ENCODE data around the gene DHX57.

Gene DHX57

GRCh38 chr2:38808677-38809076 is 67.1 kb downstream of the DHX57 start:
- TF ChIP-seq SPI1 (IDR thresholded peaks at IDR 0.05; ENCODE audit: borderline replicate concordance, low read depth) = no peak
- no peak for TF ChIP-seq GABPA (IDR thresholded peaks at IDR 0.05; ENCODE audit: low read depth)
- no peak for TF ChIP-seq POLR2AphosphoS5 (IDR thresholded peaks at IDR 0.05; ENCODE audit: low read depth)
- no peak for TF ChIP-seq REST (IDR thresholded peaks at IDR 0.05; ENCODE audit: insufficient replicate concordance, low read depth)
- TF ChIP-seq CTCF (IDR thresholded peaks at IDR 0.05; ENCODE audit: insufficient read depth, low read length) = no peak
- H3K27ac ChIP-seq (replicated peaks) = no peak overlapping the region
- H3K4me3 ChIP-seq (replicated peaks; ENCODE audit: insufficient read depth, low read length) = no peak overlapping the region
- no peaks in the 10 kb centered on the region for H3K27me3 ChIP-seq (ENCODE audit: insufficient read depth, poor library complexity, severe bottlenecking)
- DNase-seq (ENCODE audit: low read depth in 1 of 2, low spot score in 1 of 2) = no peak

GRCh38 chr2:38806733-38807059 is 69.0 kb downstream of the DHX57 start:
- TF ChIP-seq REST (IDR thresholded peaks at IDR 0.05; ENCODE audit: insufficient replicate concordance, low read depth) (no peak), POLR2AphosphoS5 (IDR thresholded peaks at IDR 0.05; ENCODE audit: low read depth) (no peak), GABPA (IDR thresholded peaks at IDR 0.05; ENCODE audit: low read depth) (no peak), CTCF (IDR thresholded peaks at IDR 0.05; ENCODE audit: insufficient read depth, low read length) (no peak), SPI1 (IDR thresholded peaks at IDR 0.05; ENCODE audit: borderline replicate concordance, low read depth) (no peak)
- DNase-seq (ENCODE audit: low read depth in 1 of 2, low spot score in 1 of 2) = no peak
- Histone ChIP-seq H3K4me3 (replicated peaks; ENCODE audit: insufficient read depth, low read length) (no peak overlapping the region), H3K27ac (replicated peaks) (no peak overlapping the region), H3K27me3 (ENCODE audit: insufficient read depth, poor library complexity, severe bottlenecking) (no peaks in the 10 kb centered on the region)

GRCh38 chr2:38806015-38806732 is 69.6 kb downstream of the DHX57 start:
- Histone ChIP-seq H3K27me3 (ENCODE audit: insufficient read depth, poor library complexity, severe bottlenecking) (no peaks in the 10 kb centered on the region), H3K27ac (replicated peaks) (no peak overlapping the region), H3K4me3 (replicated peaks; ENCODE audit: insufficient read depth, low read length) (no peak overlapping the region)
- TF ChIP-seq SPI1 (IDR thresholded peaks at IDR 0.05; ENCODE audit: borderline replicate concordance, low read depth) = no peak
- TF ChIP-seq POLR2AphosphoS5 (IDR thresholded peaks at IDR 0.05; ENCODE audit: low read depth) = no peak
- TF ChIP-seq GABPA (IDR thresholded peaks at IDR 0.05; ENCODE audit: low read depth) = no peak
- TF ChIP-seq CTCF (IDR thresholded peaks at IDR 0.05; ENCODE audit: insufficient read depth, low read length) = no peak
- TF ChIP-seq REST (IDR thresholded peaks at IDR 0.05; ENCODE audit: insufficient replicate concordance, low read depth) = no peak
- no peak for DNase-seq (ENCODE audit: low read depth in 1 of 2, low spot score in 1 of 2)

All from HL-60 (cell line).